Ishikawa (cell line): ENCODE data around the gene TRIM62.

Source experiments
- CEBPB ChIP-seq: IDR thresholded peaks from 2 replicates; pipeline ENCODE4 v1.6.1; 2012
- EP300 ChIP-seq: IDR thresholded peaks from 2 replicates; pipeline ENCODE4 v1.6.1; 2012; ENCODE audit warnings: borderline replicate concordance
- NFIC ChIP-seq: IDR thresholded peaks from 2 replicates; pipeline ENCODE4 v1.6.1; 2012
- RAD21 ChIP-seq: IDR thresholded peaks from 2 replicates; pipeline ENCODE4 v1.6.1; 2012; ENCODE audit warnings: low read depth
- TAF1 ChIP-seq: IDR thresholded peaks from 2 replicates; pipeline ENCODE4 v1.6.1; 2012; ENCODE audit warnings: low read depth, mild to moderate bottlenecking
- TEAD4 ChIP-seq: IDR thresholded peaks from 2 replicates; pipeline ENCODE4 v1.6.1; 2012
- YY1 ChIP-seq: IDR thresholded peaks from 2 replicates; pipeline ENCODE4 v1.6.1; 2012; ENCODE audit warnings: low read depth
- ZBTB7A ChIP-seq: IDR thresholded peaks from 2 replicates; pipeline ENCODE4 v1.6.1; 2012; ENCODE audit warnings: low read depth
- TF ChIP-seq, protein P1 (sequence below): IDR thresholded peaks from 2 replicates; pipeline ENCODE4 v1.6.1; 2012
- TF ChIP-seq, protein P2 (sequence below): IDR thresholded peaks from 2 replicates; pipeline ENCODE4 v1.6.1; 2012

DNA sequence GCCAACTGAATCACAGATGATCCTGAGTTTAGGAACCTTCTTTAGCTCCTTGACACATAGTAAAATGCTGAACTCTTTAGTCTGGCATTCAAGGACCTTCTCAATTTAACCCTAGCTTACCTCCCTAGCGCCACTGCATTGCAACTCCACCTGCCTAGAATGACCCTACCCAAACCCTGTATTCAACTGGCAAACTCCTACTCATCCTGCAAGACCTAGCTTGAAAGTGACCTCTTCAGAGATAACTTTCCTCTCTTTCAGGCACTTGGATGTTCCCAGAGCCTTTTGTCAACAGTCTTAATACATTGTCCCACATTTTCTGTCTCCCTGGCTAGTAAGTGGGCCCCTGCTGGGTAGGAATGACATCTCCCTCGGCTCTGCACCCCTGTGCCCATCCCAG is 19.7 kb downstream of the TRIM62 start:
- TF ChIP-seq NFIC (no peak), ZBTB7A (no peak), EP300 (no peak), TAF1 (no peak), CEBPB (no peak), RAD21 (no peak), YY1 (no peak), TEAD4 (no peak)
- TF ChIP-seq, protein P1, sequence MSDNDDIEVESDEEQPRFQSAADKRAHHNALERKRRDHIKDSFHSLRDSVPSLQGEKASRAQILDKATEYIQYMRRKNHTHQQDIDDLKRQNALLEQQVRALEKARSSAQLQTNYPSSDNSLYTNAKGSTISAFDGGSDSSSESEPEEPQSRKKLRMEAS = no peak
- TF ChIP-seq, protein P2, sequence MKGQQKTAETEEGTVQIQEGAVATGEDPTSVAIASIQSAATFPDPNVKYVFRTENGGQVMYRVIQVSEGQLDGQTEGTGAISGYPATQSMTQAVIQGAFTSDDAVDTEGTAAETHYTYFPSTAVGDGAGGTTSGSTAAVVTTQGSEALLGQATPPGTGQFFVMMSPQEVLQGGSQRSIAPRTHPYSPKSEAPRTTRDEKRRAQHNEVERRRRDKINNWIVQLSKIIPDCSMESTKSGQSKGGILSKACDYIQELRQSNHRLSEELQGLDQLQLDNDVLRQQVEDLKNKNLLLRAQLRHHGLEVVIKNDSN = no peak
